GM18868 (cell line): ENCODE data around the gene DNAH2.

Source experiments
- ATAC-seq: cut with Tn5 transposase; IDR thresholded peaks from one replicate; pipeline ENCODE4 v1.9.1; 2021; ENCODE audit warnings: mild to moderate bottlenecking, moderate library complexity; ENCODE audit not compliant: unreplicated experiment

The DNAH2 gene

GRCh38 chr17:7837408-7838088 lies 120.0 kb downstream of the DNAH2 start:
- ATAC-seq, result no peak

GRCh38 chr17:7838090-7839075 lies 120.8 kb downstream of the DNAH2 start:
- no peak for ATAC-seq

DNA sequence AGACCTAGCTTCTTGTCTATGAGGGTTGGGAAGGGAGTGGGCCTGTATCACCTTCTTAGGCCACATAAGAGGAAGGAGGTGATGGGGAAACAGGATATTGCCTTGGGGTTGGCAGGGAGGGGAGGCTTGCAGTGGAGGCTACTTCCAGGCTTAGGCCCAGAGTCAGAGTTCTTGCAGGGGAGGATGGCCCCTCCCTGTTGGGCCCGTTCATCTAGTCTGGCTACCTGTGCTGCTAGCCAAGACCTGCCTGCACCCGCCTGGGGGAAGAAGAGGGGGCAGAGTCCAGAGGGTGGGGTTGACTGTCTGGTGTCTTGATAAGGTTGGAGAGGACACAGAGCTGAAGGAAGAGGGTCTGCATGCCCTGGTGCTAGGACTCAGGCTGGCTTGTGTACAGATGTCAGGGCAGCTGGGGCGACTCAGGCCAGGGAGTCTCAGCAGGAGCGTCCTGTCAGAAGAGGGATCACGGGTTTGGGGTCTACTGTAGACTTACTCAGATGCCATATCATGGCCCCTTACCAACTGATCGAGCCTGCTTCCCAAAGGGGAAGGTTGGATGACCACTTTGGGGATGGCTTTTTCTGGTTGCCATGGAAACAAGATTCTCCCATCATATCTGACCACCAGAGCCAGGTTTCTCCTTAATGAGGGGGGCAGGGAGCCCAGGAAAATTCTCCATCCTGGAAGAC lies 121.8 kb downstream of the DNAH2 start:
- no peak for ATAC-seq

- ATAC-seq, result no peak
These were observed 122.3 kb downstream of the DNAH2 start for GRCh38 chr17:7839876-7840261.

- no peak for ATAC-seq
These were observed 122.9 kb downstream of the DNAH2 start for GRCh38 chr17:7840441-7840840.

DNA sequence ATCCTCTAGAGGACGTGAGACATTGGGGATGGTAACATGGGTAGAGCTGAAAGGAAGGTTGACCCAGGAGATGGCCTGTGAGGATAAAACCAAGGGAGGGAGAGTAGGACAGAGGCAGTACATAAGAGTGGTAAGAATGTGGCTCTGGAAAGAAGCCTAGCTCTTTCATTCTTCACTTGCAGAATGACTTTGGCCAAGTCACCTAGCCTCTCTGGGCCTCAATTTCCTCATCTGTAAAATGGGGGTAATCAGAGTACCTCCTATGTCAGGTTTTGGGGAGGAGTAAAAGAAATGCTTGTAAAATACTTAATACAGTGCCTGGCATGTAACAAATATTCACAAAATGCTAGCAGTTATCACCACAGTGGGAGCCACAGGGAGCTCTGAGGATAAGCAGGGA lies 123.3 kb downstream of the DNAH2 start:
- no peak for ATAC-seq

- ATAC-seq, result peak; percentile 11
These were observed 123.9 kb downstream of the DNAH2 start for GRCh38 chr17:7841396-7841914.

DNA sequence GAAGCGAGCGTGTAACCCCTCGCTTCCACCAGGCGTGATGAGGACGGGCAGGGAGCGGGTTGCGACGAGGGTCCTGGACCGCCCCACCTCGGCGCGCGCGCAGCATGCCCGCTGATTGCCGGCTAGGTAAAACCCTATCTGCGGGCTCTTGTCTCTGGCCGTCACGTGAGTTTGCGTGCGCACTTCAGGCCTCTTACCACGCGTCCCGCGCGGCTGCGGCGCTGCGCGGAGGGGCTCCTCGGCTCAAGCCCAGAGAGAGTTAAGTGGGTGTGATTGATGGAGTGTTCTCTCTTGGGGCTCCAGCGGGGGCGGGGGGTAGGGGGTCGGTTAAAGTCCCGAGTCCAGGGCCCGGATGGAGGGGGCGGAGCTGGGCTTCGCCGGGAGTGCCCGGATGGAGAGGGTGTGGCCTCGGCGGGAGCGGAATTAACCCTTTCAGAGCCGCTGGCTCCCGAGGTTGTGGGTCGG lies 124.4 kb downstream of the DNAH2 start:
- ATAC-seq, result peak; percentile 17

- peak; percentile 33 for ATAC-seq
These were observed 125.1 kb downstream of the DNAH2 start for GRCh38 chr17:7842380-7843256.

DNA sequence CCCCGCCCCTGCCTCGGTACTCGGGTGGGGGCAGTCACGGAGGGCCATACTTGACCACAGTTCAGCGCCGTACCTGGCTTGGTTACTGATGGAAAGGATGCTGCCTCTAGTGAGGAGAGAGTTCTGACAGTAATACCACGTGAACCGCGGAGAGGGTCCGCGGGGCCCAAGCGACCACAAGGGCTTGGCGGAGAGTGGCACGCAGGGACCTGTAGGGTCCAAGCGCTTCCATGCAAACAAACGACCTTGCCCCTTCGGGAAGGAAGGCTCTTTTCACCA lies 125.7 kb downstream of the DNAH2 start:
- ATAC-seq, result no peak

GRCh38 chr17:7843536-7844291 lies 126.2 kb downstream of the DNAH2 start:
- peak; percentile 30 for ATAC-seq

DNA sequence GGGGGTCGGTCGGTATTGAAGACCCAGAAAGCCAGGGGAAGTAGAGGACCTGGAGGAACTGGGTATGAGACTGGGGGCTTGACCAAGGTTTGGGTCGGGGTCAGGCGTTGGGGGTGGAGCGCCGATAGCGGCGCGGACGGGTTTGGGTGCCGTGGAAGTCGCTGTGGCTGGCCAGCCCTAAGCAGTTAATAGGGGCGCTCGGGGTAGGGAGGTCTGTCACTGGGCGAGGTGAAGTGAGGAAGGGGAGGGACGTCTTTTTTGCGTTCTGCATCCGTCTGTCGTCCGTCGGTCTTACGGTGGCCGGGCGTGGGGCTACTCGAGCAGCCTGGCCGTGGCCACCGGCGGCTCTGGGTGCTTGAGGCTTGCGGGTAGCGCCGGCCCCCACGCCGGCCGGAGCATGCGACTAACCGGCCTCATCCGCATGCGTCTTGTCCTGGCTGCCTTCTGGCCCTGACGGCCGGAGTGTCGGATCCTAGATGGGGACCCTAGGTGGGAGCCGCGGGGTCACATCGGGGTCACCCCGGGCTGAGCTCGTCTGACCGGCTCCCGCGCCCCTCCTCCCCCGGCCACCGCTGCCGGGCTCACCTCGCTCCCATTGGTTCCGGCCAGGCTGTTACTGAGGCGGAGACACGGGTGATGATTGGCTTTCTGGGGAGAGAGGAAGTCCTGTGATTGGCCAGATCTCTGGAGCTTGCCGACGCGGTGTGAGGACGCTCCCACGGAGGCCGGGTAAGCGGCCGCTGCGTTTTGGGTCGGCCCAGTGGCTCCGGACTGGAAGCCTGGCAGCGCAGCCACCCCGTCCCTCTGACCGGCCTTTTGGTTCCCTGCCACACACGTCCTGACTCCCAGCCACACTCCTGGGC lies 127.0 kb downstream of the DNAH2 start:
- peak; percentile 43 for ATAC-seq

DNA sequence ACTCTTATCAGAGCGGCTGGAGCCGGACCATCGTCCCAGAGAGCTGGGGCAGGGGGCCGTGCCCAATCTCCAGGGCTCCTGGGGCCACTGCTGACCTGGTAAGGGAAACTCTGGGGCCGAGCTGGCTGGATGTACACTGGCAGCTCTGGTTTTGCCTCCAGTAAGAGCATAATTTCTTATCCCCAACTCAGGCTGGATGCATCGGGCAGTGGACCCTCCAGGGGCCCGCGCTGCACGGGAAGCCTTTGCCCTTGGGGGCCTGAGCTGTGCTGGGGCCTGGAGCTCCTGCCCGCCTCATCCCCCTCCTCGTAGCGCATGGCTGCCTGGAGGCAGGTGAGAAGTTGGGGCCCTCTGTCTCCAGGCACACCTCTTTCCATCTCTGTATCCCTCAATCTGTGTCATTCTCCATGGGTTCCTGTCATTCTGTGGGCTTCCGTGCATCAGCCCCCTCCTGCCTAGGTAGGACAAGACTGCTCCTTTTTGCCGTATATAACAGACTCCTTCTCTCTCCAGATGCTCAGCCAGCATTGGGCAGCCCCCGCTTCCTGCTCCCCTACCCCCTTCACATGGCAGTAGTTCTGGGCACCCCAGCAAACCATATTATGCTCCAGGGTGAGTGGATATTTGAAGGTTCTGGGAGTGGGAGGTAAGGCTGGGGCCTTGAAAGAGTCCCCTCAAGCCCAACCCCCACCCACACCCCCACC lies 128.0 kb downstream of the DNAH2 start:
- ATAC-seq, result no peak

DNA sequence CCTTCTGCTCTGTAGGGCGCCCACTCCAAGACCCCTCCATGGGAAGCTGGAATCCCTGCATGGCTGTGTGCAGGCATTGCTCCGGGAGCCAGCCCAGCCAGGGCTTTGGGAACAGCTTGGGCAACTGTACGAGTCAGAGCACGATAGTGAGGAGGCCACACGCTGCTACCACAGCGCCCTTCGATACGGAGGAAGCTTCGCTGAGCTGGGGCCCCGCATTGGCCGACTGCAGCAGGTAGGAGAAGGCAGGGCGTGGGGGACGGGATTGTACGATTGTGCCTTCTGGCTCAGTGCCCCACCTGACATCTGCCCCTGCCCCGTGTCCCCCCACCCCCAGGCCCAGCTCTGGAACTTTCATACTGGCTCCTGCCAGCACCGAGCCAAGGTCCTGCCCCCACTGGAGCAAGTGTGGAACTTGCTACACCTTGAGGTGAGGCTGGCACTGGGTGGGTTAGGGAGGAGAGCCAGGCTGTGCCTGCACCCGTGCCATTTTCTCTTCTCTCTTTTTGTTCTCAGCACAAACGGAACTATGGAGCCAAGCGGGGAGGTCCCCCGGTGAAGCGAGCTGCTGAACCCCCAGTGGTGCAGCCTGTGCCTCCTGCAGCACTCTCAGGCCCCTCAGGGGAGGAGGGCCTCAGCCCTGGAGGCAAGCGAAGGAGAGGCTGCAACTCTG lies 128.7 kb downstream of the DNAH2 start:
- ATAC-seq, result no peak

DNA sequence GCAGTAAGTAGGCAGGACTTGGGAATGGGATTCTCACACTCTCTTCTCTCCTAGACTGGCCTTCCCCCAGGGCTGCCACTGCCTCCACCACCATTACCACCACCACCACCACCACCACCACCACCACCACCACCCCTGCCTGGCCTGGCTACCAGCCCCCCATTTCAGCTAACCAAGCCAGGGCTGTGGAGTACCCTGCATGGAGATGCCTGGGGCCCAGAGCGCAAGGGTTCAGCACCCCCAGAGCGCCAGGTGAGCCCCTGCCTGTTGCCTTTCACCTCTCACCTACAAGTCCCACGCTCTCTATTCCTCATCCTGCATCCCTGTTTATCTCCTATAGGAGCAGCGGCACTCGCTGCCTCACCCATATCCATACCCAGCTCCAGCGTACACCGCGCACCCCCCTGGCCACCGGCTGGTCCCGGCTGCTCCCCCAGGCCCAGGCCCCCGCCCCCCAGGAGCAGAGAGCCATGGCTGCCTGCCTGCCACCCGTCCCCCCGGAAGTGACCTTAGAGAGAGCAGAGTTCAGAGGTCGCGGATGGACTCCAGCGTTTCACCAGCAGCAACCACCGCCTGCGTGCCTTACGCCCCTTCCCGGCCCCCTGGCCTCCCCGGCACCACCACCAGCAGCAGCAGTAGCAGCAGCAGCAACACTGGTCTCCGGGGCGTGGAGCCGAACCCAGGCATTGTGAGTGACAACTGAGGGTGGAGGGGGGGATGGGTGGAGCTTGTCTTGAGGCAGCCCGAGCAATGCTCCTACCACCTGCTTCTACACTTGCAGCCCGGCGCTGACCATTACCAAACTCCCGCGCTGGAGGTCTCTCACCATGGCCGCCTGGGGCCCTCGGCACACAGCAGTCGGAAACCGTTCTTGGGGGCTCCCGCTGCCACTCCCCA lies 129.5 kb downstream of the DNAH2 start:
- no peak for ATAC-seq

DNA sequence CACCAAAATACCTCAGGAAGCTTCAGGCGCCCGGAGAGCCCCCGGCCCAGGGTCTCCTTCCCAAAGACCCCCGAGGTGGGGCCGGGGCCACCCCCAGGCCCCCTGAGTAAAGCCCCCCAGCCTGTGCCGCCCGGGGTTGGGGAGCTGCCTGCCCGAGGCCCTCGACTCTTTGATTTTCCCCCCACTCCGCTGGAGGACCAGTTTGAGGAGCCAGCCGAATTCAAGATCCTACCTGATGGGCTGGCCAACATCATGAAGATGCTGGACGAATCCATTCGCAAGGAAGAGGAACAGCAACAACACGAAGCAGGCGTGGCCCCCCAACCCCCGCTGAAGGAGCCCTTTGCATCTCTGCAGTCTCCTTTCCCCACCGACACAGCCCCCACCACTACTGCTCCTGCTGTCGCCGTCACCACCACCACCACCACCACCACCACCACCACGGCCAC lies 130.6 kb downstream of the DNAH2 start:
- ATAC-seq, result no peak

GRCh38 chr17:7848739-7849129 lies 131.2 kb downstream of the DNAH2 start:
- no peak for ATAC-seq
